Right lobe of liver (tissue), 4 donors: ENCODE measurements around the gene SMIM3.
A peak's percentile ranks its signal among the peaks of the same experiment; 100 is the strongest.

Experiments used
- CTCF ChIP-seq, 4 donors: fragments of 200-600 bp in 3 of 4; fragments of 450-650 bp in 1 of 4; IDR thresholded peaks; one replicate each; pipeline versions ENCODE4 v1.5.1 to v1.8.0; 2016 to 2022; ENCODE audit warnings: antibody characterized with exemption in 4 of 4, mild to moderate bottlenecking in 2 of 4
- POLR2A ChIP-seq: fragments of 450-650 bp; IDR thresholded peaks from one replicate; pipeline ENCODE4 v1.6.1; 2017; ENCODE audit warnings: antibody characterized with exemption, mild to moderate bottlenecking
- donor health status: DM: no; HTN: no; CAD: no.
- donor health status: DM: no; HTN: no; CAD: no.
- donor health status: DM: no; HTN: yes; CAD: no.

- TF ChIP-seq CTCF (IDR thresholded peaks at IDR 0.05) = peak in 3 of 4 donors; percentile 11 to 38 (median 16)
- peak; percentile 65 for TF ChIP-seq POLR2A
Measured at GRCh38 chr5:150758531-150759333, 19.8 kb upstream of the SMIM3 start, which contains the start of gene DCTN4.
